Islet precursor cell (in vitro differentiated cells): ENCODE measurements around the gene NRIP1.

ENCODE experiments used
- DNase-seq: peaks from one replicate; pipeline ENCODE4 v3.0.0-alpha.2; 2018

The NRIP1 gene, protein sequence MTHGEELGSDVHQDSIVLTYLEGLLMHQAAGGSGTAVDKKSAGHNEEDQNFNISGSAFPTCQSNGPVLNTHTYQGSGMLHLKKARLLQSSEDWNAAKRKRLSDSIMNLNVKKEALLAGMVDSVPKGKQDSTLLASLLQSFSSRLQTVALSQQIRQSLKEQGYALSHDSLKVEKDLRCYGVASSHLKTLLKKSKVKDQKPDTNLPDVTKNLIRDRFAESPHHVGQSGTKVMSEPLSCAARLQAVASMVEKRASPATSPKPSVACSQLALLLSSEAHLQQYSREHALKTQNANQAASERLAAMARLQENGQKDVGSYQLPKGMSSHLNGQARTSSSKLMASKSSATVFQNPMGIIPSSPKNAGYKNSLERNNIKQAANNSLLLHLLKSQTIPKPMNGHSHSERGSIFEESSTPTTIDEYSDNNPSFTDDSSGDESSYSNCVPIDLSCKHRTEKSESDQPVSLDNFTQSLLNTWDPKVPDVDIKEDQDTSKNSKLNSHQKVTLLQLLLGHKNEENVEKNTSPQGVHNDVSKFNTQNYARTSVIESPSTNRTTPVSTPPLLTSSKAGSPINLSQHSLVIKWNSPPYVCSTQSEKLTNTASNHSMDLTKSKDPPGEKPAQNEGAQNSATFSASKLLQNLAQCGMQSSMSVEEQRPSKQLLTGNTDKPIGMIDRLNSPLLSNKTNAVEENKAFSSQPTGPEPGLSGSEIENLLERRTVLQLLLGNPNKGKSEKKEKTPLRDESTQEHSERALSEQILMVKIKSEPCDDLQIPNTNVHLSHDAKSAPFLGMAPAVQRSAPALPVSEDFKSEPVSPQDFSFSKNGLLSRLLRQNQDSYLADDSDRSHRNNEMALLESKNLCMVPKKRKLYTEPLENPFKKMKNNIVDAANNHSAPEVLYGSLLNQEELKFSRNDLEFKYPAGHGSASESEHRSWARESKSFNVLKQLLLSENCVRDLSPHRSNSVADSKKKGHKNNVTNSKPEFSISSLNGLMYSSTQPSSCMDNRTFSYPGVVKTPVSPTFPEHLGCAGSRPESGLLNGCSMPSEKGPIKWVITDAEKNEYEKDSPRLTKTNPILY (N-terminal part only)

DNA sequence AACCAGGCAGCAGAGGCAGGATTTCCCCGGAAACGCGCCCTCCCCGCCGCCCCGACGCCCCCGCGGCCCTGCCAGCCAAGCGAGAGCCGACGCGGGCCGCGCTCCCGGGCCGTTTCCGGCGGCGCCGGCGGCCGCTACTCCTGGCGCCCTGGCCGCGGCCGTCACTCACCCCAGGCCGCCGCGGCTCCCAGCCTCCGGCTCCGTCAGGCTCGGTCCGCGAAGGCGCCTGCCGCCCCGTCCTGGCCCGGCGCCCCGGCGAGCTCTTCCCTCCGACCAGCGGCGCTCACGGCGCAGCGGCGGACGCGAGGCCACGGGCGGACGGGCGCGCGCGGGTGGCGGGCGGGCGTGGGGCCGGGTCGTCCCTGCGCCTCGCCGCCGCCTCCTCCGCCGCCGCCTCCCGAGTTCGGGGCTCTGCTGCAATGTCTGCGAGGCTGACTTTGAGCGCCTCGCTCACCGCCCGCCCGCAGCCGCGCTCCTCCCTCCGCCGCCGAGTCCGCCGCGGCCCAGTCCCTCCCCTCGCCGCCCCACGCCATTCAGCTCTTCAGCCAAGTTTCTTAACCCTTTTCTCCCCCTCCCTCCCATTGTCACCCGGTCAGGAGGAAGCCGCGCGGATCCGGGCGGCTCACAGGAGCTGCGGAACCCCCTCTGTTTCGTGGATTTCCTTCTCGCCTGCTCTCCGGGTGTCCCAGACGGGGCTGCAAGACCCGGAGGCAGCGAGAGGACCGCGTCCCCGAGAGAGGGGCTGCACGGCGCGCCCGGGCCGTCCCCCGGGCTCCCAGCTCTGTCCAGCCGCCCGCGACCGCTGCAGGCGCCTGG is at the start of gene NRIP1:
NRIP1 (minus strand) TSS at position 425 of the 816 bp plus-strand sequence. CDS start 96,808 bp downstream, outside the sequence.
- peak; percentile 93 for DNase-seq

DNA sequence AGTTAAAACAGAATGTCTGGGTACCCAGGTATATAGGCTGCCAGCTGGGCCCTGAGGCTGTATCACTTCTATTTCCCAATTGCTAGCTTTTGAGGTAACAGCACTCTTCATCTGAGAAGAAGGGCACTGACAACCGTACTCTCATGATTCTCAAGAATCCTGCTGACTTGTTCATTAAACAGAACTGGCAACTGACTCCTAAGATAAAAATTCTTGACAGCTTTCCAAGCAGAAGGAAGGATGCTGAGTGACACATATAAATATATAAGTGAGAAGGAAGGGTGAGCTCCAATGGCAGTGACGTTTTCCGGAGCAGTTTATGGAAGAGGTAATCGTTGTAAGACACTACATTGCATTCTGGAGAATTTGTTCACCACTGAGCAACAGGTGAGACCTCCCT is 48.1 kb upstream of the NRIP1 start:
- DNase-seq: no peak

DNA sequence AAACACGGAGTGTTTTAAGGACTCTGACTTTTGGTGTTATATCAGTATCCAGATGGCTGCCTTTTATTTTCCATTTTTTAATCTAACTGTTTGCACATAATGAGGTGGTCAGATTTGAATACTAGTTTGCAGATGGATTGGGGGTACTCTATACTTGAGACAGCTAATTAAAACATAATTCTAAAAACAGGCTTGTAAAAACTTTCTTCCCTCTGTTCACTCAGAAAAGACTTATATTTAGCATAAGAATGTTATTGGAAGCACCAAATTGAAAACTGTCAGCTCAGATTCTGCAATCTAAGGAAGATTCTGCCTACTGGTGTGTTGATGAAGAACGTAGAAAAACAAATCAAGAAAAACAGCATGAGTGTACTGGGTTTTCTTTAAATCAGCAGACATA is 44.0 kb upstream of the NRIP1 start:
- DNase-seq: no peak

DNA sequence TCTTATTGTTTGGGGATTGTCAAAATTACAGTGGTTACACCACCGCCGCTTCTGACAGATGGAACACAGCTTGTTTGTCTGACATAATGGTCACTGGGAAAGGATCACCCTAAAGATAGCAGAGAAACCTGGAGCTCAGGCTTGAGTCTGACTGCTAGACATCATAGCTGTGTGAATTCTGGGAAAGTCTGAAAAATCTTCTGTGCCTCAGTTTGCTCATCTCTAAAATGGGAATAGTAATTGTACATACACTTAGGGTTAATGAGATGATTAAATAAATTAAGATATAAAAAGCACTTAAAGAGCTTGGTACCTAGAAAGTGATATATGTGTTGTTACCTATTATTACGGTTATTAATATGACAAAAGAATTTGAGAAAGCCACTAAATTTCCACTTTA is 39.7 kb upstream of the NRIP1 start:
- no peak for DNase-seq

DNA sequence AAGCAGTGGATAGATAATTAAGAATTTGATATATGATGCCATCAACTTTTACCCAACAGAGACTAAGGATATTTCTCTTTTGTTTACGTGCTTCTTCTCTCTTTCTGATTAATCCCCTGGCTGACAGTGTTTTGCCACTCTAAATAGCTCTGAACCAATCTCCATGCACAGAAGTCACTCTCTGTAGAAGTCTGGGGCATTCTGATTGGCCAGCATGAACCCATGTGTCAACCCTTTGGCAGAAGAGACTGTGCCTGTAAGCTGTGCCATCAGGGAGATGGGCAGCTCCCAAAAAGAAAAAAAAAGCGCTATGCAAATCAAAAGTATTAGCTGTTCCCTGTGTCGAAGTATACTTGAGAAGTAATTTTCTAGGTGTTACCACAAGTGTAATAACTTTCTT is 34.1 kb upstream of the NRIP1 start:
- DNase-seq: no peak

DNA sequence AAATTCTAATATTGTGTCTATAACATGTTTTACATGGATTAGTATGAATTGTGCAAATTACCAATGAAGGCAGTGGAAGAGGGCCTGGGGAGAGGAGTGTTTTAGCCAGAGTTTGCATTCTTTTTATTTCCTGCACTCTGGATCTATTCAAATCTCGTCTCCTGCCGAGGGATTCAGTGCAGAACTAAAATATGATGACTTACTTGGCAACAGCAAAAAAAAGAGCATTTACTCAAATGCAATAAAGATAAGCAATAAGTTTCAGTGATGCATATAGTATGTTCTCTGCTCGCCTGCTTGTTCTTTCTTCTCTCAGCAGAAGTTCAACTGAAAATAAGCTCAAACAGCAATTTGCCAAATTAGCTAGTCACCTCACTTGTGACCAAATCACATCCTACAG is 33.4 kb upstream of the NRIP1 start:
- DNase-seq: no peak

DNA sequence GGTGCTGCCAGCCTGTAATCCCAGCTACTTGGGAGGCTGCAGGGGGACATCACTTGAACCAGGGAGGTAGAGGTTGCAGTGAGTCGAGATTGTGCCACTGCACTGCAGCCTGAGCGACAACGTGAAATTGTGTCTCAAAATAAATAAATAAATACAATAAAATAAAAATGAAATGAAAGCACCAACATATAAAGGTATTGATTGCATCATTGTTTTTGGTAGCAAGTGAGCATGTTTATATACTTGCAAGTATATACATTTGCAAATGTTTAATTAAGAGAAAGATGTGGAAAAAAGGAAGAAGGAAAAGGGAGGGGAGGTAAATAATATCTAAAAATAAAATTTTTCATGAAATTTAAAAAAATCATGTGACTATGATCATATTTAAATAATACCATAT is 32.8 kb upstream of the NRIP1 start:
- no peak for DNase-seq

DNA sequence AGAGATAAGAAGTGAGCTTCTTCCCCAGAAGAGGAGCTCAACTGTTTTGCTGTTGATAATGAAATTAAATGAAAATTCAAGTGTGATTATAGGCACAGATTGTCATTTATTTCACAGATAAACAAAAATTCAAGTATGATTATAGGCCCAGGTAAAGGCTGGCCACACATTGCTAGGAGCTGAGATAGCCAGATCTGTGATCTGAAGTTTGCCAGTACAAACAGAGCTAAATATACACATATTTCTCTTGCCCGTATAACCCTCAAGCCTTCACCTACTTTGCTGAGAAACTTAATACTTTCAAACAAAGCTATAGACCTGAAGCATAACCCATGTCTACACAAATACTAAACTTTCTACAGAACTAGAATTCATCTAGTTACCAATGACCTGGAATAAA is 31.3 kb upstream of the NRIP1 start:
- DNase-seq: no peak

DNA sequence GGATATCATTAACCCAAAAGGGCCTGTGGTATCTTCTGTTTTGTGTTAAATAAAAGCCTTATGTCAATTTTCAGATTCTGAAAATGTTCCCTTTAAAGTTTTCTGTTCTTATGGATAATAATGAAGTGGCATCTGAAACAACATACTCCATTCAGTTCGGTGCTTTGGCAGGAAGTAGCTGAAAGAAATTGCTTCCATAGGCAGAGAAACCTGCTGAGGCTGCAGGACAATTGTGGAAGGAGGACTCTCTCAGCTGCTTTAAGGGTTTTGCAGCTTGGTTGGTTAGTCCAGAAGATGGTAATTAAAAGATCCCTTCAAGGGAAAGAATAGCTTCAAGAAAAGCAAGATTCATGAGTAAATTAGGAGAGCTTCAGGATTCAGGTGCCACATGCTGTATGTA is 30.5 kb upstream of the NRIP1 start:
- no peak for DNase-seq

DNA sequence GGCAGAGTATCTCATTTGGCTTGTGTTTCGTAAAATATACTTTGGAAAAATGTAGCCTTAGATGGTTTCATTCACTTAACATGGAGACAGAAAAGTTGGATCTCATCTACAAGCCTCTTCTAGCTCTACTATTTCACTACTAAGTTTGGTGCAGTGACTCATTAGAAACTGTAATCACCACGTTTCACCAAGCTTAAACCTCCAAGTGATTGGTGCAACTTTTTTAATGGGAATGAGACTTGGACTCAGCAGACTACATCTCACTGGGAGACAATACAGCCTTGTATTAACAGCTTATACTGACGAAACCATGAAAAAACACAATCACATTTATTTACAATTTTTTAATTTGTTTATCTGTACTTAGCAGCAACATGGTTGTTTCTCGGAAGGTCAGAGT is 29.9 kb upstream of the NRIP1 start:
- DNase-seq: no peak

DNA sequence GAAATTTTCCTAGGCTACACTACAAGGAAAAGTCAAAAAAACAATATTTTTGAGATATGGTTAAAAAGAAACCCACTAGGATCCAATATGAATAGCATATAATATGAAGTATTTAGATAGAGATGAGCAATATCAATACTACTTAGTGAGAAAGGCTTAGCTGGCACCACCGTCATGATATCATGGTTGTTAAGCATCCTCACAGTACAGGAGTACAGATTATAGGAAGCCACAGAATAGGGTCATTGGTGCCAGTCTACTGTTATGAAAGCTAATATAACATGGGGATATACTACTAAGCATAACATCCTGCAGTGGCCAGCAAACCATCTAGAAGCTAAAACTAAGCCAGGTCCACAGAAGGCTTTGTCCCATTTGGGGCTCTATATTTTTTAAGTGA is 28.4 kb upstream of the NRIP1 start:
- no peak for DNase-seq

DNA sequence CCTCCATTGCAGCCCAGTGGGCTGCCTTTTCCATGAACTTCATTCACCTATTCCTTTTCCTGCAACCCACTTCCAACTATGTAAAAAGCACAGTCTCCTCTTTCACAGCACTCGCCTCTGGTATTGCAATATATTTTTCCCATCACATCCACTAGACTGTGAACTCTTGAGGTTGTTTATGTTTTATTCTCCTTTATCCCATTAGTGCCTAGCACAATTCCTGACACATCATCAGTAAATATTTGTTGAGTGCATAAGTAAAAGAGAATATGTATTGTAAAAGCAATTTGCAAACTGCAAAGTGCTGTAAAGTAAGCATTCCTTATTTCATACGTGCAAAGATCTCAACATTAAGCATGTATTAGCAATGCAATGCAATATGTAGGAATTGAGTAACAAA is 27.9 kb upstream of the NRIP1 start:
- DNase-seq: no peak

DNA sequence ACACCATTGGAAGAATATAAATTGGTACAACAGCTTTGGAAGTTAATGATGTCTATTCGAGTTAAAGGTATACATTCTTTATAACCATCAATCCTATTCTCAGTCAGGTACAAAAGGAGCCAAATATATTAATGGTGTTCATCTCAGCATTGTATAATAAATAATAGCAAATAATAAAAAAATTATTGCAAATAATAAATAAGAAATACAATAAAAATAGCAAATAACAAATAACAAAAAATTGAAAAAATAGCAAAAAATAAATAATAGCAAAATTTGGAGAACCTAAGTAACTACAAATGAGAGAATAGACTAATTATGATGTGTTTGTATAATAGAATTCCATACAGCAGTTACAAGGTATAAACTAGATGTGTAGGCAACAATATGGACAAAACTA is 25.6 kb upstream of the NRIP1 start:
- DNase-seq: no peak

DNA sequence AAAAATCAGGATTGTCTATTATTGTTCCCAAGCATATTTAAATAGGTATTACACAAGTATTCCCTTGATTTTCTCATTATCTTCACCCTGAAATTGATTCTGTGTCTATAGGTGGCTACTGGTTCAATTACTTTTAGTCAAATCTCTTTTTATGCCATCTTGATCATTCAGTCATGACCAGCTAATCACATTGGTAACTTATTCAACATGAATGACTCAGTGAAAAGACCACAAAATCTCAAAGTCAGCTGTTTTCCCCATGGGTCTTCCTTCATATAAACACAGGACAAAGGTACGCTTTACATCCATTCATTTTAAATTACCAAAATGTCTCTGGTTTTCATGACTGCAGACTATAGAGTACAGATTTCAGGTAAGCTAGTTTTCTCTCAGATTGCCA is 23.7 kb upstream of the NRIP1 start:
- DNase-seq: no peak

DNA sequence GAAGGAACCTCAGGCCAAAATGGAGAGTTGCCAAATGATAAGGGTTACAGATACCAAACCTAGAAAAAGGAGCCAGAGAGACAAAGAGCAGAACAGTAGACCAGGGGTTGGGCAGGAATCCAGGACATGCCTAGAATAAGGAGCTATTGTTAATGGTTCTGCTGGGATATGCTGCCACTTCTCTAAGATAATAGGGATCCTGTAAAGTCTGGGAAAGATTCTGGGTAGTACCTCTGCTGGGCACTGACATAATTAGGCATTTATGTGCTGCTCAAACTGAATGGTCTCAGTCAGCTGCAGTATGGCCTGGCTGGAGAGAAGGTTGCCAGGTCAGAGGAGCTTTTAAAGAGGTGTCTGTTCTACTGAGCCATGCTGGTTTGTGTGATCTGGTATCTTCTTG is 19.9 kb upstream of the NRIP1 start:
- DNase-seq: peak; percentile 57

DNA sequence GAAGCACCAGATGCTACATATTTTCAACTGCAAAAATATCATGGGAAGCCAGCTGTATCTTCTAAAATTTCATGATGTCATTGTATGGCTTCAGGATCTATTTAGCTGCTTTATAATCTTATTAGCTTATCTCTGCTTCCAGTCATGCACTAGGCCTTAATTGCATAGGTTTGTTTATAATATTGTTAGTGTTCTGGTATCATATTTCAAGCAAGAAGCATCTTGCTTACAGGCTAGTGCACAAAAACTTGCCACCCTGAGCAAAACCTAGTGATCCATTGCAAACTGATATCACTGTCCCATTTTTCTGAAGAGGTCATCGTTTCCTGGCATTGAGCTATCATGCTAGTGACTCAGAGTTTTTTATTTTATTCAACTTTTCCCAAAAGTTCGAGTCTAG is 15.7 kb upstream of the NRIP1 start:
- no peak for DNase-seq

DNA sequence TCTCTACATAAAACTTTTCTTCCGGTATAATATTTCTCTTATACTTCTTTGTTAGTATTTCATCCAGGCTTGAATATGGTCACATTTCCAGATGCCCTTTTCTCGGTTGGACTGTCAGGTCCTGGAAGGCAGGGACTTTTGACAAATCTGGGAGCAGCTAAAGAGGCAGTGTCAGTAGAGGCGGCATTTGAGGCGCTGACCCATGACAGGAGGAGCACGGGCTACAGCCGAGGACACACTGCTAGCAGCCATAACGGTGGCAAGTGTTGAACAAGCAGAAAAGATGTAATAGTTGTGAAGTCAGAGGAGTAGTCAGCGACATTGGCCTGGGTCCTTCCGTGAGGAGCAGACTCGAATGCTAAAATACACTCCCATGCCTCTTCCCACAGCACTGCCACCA is 14.5 kb upstream of the NRIP1 start:
- no peak for DNase-seq

DNA sequence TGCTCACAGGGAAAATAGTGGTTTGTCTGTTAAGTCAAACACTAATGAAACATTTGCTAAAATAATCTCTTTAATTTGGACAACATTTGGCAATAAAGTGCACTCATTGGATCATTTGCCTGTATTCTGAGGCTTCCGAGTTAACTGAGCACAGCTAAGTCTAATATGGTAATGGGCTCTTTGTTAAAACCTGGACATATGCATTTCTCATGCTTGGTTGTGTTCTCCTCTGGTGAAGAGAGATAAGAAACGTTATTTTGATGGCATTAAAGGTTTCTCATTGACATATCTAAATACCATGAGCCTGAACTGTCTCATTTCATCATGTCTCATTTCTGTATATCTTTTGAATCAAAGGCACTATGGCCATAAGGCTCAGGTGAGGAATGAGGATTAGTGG is 13.4 kb upstream of the NRIP1 start:
- no peak for DNase-seq

DNA sequence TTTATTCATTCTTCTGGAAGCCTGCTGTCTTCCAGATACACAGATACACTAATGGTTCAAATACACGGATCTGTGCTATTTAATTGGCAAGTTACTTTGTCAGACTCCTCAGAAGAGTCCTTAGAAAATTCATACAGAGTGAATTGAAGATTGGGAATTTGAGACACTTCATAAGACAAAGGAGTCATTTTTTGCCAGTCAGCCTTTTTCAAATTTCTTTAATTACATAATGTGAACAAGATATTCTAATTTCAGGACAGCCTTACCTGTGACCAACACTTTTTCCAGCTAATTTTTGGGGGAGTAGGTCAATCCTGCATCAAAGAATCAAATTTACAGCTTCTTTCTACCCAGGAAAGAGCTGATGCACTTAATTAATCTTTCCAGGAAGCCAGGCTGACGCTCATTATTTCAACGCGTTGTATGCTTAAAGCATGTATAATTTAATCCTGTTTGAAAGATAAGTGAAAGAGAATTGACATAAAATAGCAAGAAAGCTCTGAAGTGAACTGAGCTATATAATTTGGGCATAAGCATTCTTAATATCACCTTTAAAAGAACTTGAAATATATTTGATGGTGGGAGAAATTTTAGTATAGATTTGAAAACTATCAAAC is 12.8 kb upstream of the NRIP1 start:
- DNase-seq: no peak

DNA sequence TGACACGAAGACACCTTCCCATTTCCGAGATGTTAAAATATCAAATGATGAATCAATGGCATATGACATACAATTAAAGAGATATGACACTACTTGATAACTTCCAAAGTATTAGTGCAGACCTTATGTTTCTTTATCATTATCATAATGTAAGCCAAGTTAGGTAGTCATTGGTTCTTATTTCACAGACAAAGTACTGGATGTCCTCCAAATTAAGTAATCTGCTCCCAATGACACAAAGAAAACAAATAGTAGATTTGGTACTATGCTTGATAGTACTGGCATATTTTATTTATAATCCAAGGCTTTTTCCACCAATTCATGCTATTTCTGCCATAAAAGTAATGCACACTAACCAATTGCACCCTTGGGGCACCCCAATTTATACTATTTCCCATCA is 11.9 kb upstream of the NRIP1 start:
- DNase-seq: no peak

DNA sequence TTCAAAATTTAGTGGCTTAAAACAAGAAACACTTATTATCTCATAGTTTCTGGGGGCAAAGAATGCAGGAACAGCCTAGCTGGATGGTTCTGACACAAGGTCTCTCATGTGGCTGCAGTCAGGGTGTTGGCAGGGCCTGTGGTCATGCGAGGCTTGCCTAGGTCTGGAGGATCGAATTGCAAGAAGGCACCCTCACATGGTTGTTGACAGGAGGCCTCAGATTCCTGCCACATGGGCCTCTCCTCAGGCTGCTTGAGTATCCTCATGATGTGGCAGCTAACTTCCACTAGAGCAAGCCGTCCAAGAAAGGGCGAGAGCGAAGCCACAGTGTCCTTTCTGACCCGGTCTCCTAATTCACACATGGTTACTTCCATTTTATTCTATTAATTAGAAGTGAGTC is 6.2 kb upstream of the NRIP1 start:
- DNase-seq: no peak

DNA sequence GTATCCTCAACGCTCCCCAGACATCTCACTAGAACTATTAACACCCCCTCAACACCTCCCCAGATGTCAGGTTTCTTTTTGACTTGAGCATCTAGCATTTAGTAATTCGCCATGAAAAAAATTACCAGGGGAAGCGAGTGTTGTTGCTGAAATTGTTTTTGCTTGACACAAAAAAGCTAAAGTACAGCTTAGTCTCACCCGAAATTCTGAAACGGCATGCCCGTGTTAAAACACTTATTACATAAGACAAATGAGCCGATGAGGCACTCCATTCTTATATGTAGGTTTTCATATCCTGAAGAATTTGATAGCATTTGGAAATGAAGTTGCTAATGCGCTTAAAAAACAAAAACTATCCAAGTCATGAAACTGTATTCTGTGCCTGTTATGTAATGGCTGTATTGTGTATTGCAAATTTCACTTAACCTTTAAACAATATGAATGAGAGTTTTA is 1.3 kb upstream of the NRIP1 start:
- DNase-seq: no peak
